Body of pancreas (tissue), 4 donors: ENCODE results near the gene PHKA2.

Experiments used
- POLR2A ChIP-seq, 3 donors: fragments of 450-650 bp; IDR thresholded peaks; one replicate each; pipeline ENCODE4 v1.6.1; 2016; ENCODE audit warnings: antibody characterized with exemption in 3 of 3, mild to moderate bottlenecking in 2 of 3
- TF ChIP-seq, protein P1 (sequence below), 7 experiments: fragments of 450-650 bp in 4 of 7; fragments of 200-600 bp in 3 of 7; sonication (generic) in 3 of 7; IDR thresholded peaks; one replicate each; pipeline ENCODE4 v1.5.1; 2016 to 2019; ENCODE audit warnings: antibody characterized with exemption in 7 of 7

DNA sequence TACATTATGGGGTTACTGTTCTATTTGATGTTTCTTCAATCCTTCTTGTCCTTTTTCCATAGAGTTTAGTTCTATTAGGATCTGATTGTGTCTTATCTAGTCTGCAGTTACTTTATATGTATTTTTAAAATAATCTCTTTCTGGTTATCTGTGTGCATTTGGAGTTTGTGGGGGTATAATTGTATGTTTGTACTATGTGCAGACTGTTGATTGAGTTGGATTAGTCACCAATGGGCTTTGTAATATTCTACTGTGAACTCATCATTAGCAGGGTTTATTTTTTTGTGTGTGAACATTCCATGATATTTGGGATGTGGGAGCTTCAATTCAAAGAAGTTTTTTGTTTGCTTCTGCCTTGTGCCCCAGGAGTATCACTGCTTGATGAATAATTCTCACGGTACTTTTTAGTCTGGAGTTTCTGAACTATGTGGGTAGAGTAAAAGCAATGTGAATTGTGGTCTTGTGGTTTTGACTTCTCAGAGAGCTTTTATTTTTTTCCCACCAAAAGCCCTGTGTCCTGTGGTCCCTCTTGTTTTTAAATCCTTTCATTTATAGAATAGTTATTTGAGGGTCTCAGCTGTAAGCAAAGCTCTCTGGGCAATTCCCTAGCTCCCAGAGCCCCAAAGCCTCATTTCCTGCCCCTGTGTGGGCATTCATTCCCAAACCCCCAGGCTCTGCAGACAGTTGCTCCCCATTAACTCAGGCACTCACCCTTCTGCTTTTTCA is 127.8 kb downstream of the PHKA2 start:
- TF ChIP-seq, protein P1, sequence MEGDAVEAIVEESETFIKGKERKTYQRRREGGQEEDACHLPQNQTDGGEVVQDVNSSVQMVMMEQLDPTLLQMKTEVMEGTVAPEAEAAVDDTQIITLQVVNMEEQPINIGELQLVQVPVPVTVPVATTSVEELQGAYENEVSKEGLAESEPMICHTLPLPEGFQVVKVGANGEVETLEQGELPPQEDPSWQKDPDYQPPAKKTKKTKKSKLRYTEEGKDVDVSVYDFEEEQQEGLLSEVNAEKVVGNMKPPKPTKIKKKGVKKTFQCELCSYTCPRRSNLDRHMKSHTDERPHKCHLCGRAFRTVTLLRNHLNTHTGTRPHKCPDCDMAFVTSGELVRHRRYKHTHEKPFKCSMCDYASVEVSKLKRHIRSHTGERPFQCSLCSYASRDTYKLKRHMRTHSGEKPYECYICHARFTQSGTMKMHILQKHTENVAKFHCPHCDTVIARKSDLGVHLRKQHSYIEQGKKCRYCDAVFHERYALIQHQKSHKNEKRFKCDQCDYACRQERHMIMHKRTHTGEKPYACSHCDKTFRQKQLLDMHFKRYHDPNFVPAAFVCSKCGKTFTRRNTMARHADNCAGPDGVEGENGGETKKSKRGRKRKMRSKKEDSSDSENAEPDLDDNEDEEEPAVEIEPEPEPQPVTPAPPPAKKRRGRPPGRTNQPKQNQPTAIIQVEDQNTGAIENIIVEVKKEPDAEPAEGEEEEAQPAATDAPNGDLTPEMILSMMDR (IDR thresholded peaks at IDR 0.05): no peak
- no peak for TF ChIP-seq POLR2A (IDR thresholded peaks at IDR 0.05)
